GM23248 (cell line): Measurements from ENCODE around the gene CD300A. TPM values are rescaled to one million over a fixed set of nuclear protein-coding genes. Genes with fewer than 3 reads are reported as not detected.

Source experiments
- DNase-seq: peaks from one replicate; pipeline ENCODE4 v3.0.0-alpha.2; 2015
- H2AFZ ChIP-seq: fragments of 200-600 bp; sonication (generic); 2 replicates; pipeline ENCODE4 v1.6.1; 2016; ENCODE audit warnings: antibody characterized with exemption
- H3F3A ChIP-seq: fragments of 200-600 bp; sonication (generic); 2 replicates; pipeline ENCODE4 v1.6.1; 2016; ENCODE audit warnings: mild to moderate bottlenecking, antibody characterized with exemption, mixed run types; ENCODE audit not compliant: insufficient read depth
- H3K27ac ChIP-seq: fragments of 200-600 bp; sonication (generic); 2 replicates; pipeline ENCODE4 v1.5.1; 2016; ENCODE audit warnings: mild to moderate bottlenecking
- H3K27me3 ChIP-seq: fragments of 200-600 bp; sonication (generic); replicated peaks from 2 replicates; pipeline ENCODE4 v1.6.1; 2016; ENCODE audit warnings: mild to moderate bottlenecking; ENCODE audit not compliant: insufficient read depth
- H3K36me3 ChIP-seq: fragments of 200-600 bp; sonication (generic); 2 replicates; pipeline ENCODE4 v1.6.1; 2016; ENCODE audit warnings: low read depth, mild to moderate bottlenecking
- H3K4me1 ChIP-seq: fragments of 200-600 bp; sonication (generic); 2 replicates; pipeline ENCODE4 v1.6.1; 2016; ENCODE audit warnings: mild to moderate bottlenecking; ENCODE audit not compliant: insufficient read depth
- H3K4me2 ChIP-seq: fragments of 200-600 bp; sonication (generic); one replicate; pipeline ENCODE4 v1.6.1; 2016; ENCODE audit warnings: mild to moderate bottlenecking; ENCODE audit not compliant: unreplicated experiment
- H3K4me3 ChIP-seq: fragments of 200-600 bp; sonication (generic); 2 replicates; pipeline ENCODE4 v1.5.1; 2016; ENCODE audit warnings: mild to moderate bottlenecking
- H3K79me2 ChIP-seq: fragments of 200-600 bp; sonication (generic); 2 replicates; pipeline ENCODE4 v1.6.1; 2016; ENCODE audit warnings: mild to moderate bottlenecking; ENCODE audit not compliant: insufficient read depth
- H3K9ac ChIP-seq: fragments of 200-600 bp; sonication (generic); 2 replicates; pipeline ENCODE4 v1.6.1; 2016; ENCODE audit warnings: mild to moderate bottlenecking
- H3K9me2 ChIP-seq: fragments of 200-600 bp; sonication (generic); 2 replicates; pipeline ENCODE4 v1.6.1; 2016; ENCODE audit warnings: mixed run types, mild to moderate bottlenecking, moderate library complexity; ENCODE audit not compliant: insufficient read depth
- H3K9me3 ChIP-seq: fragments of 200-600 bp; sonication (generic); one replicate; pipeline ENCODE4 v1.6.1; 2017; ENCODE audit warnings: low read depth
- H4K20me1 ChIP-seq: fragments of 200-600 bp; sonication (generic); 2 replicates; pipeline ENCODE4 v1.6.0; 2016; ENCODE audit not compliant: insufficient read depth
- EZH2 ChIP-seq: fragments of 200-600 bp; sonication (generic); IDR thresholded peaks from 2 replicates; pipeline ENCODE4 v1.6.1; 2018; ENCODE audit warnings: antibody characterized with exemption, mild to moderate bottlenecking; ENCODE audit not compliant: insufficient read depth, poor library complexity, severe bottlenecking
- EZH2phosphoT487 ChIP-seq: fragments of 200-600 bp; sonication (generic); IDR thresholded peaks from 2 replicates; pipeline ENCODE4 v1.6.1; 2018; ENCODE audit warnings: antibody characterized with exemption, moderate library complexity, mild to moderate bottlenecking, low read depth; ENCODE audit not compliant: insufficient read depth
- WGBS, 2 experiments: methylation state at CpG; one replicate each; pipeline ENCODE4 v1.1.6; 2015 to 2017; ENCODE audit warnings: low lambda C conversion rate in 2 of 2, low coverage in 1 of 2; ENCODE audit errors: missing lambda C conversion rate in 2 of 2; 5-methylcytosine and 5-hydroxymethylcytosine counted together
- in situ Hi-C: fragments of 300-500 bp; cut with MboI; formaldehyde crosslinking; loops from 2 replicates; pipeline ENCODE4 v1.15.0; 2020
- polyA plus RNA-seq: library from polyadenylated mRNA; unstranded; fragments of >200 nt; fragmentation: Nextera tagmentation; extraction: Ambion mirVana; gene quantifications from 2 replicates; pipeline ENCODE4 v1.2.1, GENCODE V29; 2016
- total RNA-seq: library from RNA; depleted of rRNA; stranded (reverse); fragments of >200 nt; shearing (Covaris generic); gene quantifications from 2 replicates; pipeline ENCODE4 v1.2.3, GENCODE V29; 2014

CD300A gene
- total and polyA plus RNA-seq, 2 experiments from 2014 or later = not detected

DNA sequence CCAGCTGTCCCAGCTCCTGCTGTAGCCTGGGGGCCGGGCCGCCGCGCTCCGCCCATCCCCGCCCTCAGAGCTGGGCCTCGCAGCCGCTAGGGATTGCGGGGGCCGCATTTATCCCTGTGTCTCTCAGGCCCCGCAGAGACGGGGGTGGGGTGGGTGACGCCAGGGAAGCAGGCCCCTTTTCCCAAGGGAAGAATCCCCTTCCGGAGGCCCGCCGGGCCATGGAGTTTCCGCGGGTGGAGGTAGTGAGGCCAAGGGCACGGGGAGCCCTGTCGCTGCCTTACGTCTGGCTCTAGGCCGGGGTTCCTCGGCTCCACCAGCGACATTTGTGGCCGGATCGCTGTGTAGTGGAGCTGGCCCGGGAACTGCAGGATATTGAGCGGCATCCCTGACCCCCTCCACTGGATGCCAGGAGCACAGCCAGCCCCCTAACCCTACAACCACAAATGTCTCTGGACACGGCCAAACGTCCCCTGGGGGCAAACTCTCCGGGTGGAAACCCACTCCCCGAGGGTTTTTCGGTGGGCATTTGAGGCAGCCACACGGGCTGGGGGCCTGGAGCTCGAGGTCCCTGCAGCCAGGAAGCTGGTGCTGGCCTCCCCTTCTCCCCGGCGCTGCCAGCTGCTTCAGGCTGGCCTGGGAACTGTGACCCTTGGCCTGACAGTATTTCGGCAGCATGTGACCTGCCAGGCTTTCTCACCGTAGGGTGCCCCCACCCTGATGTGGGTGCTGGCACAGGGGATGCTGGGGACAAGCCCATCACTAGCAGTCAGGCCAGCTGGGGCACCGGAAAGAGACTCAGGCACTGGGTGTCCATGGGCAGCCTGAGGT is 12.0 kb upstream of the CD300A start:
- TF ChIP-seq EZH2 (no peak), EZH2phosphoT487 (no peak)
- no peaks in the 10 kb centered on the region for H3K36me3 ChIP-seq
- H3K9ac ChIP-seq = peak overlapping the region; percentile 81
- in situ Hi-C loops = no loop called here
- H4K20me1 ChIP-seq = no peaks in the 10 kb centered on the region
- peak overlapping the region; percentile 82 for H3K4me2 ChIP-seq
- H3K79me2 ChIP-seq = no peaks in the 10 kb centered on the region
- peak overlapping the region; percentile 84 for H2AFZ ChIP-seq
- H3K9me2 ChIP-seq = no peaks in the 10 kb centered on the region
- no peaks in the 10 kb centered on the region for H3F3A ChIP-seq
- H3K4me3 ChIP-seq = peak overlapping the region; percentile 70
- no peaks in the 10 kb centered on the region for H3K9me3 ChIP-seq
- H3K27me3 ChIP-seq = no peaks in the 10 kb centered on the region
- 8 to 12% methylated on average over 36 to 40 of the region's 40 CpGs for WGBS, 2 experiments
- no peak overlapping the region for H3K27ac ChIP-seq
- DNase-seq = peak; percentile 93
- peaks cover 4% of the 10 kb centered on the region; the same call in 1 of the 2 replicates for H3K4me1 ChIP-seq

DNA sequence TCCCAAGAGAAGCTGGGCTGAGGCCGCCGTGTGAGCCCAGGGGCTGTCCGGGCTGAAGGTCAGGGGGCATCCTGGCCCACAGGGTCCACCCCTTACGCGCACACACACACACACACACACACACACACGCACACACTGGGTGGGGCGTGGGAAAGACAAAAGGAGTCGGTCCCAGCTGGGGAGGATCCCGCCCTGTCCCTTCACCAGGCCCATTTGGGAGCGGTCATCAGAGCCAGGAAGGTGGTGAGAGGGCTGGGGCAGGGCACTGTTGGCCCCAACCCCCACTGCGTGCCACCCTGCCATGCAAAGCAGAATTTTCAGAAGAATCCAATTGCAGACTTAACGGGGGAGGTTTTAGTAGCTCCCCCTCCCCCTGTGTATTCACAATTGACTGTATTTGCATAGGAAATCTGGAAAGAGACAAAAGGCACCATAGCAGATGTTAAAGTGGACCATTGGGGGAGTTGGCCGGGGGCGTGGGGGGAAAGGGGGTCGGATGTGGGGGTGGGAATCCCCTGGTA is 11.3 kb upstream of the CD300A start:
- no peak overlapping the region for H3K9ac ChIP-seq
- H4K20me1 ChIP-seq = no peaks in the 10 kb centered on the region
- no peaks in the 10 kb centered on the region for H3K9me3 ChIP-seq
- no peaks in the 10 kb centered on the region for H3K79me2 ChIP-seq
- no peak overlapping the region for H3K4me3 ChIP-seq
- H3K27me3 ChIP-seq = no peaks in the 10 kb centered on the region
- peaks cover 4% of the 10 kb centered on the region; the same call in 1 of the 2 replicates for H3K4me1 ChIP-seq
- no peak overlapping the region for H3K4me2 ChIP-seq
- 60 to 64% methylated on average over 15 of the region's 15 CpGs for WGBS, 2 experiments
- no peak overlapping the region for H2AFZ ChIP-seq
- no peaks in the 10 kb centered on the region for H3K36me3 ChIP-seq
- H3F3A ChIP-seq = no peaks in the 10 kb centered on the region
- no peak for DNase-seq
- in situ Hi-C loops = no loop called here
- no peak overlapping the region for H3K27ac ChIP-seq
- TF ChIP-seq EZH2 (no peak), EZH2phosphoT487 (no peak)
- no peaks in the 10 kb centered on the region for H3K9me2 ChIP-seq

DNA sequence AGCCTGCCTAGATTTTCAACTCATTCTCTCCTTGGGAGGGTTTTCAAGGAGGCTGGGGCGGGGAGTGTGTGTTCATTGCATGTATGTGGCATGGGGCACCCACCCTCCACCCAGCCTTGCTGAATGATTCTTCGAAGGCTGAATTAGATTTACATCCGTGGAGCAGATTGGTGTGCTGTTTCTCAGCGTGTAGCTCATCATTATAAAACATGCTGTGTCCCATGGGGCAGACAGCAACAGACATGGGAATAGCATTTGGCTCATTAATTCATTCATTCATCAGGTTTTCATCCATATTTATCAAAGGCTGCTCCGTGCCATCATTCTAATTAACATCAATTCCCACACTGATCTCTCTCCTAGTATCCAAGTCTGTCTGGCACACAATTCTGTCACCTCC is 10.6 kb upstream of the CD300A start:
- TF ChIP-seq EZH2phosphoT487 (no peak), EZH2 (no peak)
- Histone ChIP-seq H3K4me2 (no peak overlapping the region), H2AFZ (no peak overlapping the region), H3K4me1 (peaks cover 4% of the 10 kb centered on the region; the same call in 1 of the 2 replicates), H4K20me1 (no peaks in the 10 kb centered on the region), H3K9me3 (no peaks in the 10 kb centered on the region), H3K9ac (no peak overlapping the region), H3K79me2 (no peaks in the 10 kb centered on the region), H3K4me3 (no peak overlapping the region), H3K27ac (no peak overlapping the region), H3F3A (no peaks in the 10 kb centered on the region), H3K36me3 (no peaks in the 10 kb centered on the region), H3K9me2 (no peaks in the 10 kb centered on the region), H3K27me3 (no peaks in the 10 kb centered on the region)
- 85 to 87% methylated on average over 5 of the region's 5 CpGs for WGBS, 2 experiments
- DNase-seq = no peak
- in situ Hi-C loops = no loop called here

DNA sequence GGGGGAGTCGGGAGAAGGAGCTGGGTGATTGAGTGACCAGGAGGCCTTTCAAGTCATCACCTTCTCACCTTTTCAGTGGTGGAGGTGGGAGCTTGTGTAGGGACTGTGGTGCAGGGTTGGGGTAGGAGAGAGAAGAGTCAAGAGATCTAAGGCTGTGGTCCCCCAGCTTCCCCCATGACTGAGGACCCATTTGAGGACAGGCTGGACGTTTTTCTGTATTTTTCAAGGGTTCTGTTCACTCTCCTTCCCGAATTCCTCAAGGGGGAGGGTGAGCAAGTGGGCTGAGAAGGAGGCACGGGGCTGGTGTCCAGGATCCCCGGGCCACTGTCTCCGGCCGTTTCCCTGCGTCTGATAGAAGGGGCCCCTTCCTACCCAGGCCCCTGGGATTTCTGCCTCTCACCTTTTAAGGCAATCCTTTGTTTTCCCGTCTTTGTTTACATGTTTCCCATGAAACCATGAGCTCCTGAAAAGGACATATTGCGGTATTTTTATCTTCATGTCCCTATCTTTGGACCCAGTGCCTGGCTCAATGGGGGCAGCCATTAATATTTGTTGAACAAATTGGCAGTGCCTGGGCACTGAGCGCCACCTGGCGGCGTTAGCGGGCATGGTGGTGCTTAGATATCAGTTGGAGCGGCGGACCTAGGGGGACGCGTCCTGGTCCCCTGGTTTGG is 9.2 kb upstream of the CD300A start:
- no peaks in the 10 kb centered on the region for H3K9me3 ChIP-seq
- H3K27me3 ChIP-seq = no peaks in the 10 kb centered on the region
- in situ Hi-C loops = no loop called here
- no peak overlapping the region for H3K9ac ChIP-seq
- H3K4me1 ChIP-seq = peaks cover 4% of the 10 kb centered on the region; the same call in 1 of the 2 replicates
- 21 to 23% methylated on average over 18 of the region's 18 CpGs for WGBS, 2 experiments
- H4K20me1 ChIP-seq = no peaks in the 10 kb centered on the region
- no peaks in the 10 kb centered on the region for H3K79me2 ChIP-seq
- no peaks in the 10 kb centered on the region for H3F3A ChIP-seq
- no peak overlapping the region for H3K4me2 ChIP-seq
- no peaks in the 10 kb centered on the region for H3K9me2 ChIP-seq
- no peak overlapping the region for H3K27ac ChIP-seq
- H2AFZ ChIP-seq = peak overlapping the region; percentile 87
- no peak overlapping the region for H3K4me3 ChIP-seq
- TF ChIP-seq EZH2 (no peak), EZH2phosphoT487 (no peak)
- H3K36me3 ChIP-seq = no peaks in the 10 kb centered on the region
- DNase-seq = peak; percentile 72
